ENCODE data around the gene GTF2E1.

DNA sequence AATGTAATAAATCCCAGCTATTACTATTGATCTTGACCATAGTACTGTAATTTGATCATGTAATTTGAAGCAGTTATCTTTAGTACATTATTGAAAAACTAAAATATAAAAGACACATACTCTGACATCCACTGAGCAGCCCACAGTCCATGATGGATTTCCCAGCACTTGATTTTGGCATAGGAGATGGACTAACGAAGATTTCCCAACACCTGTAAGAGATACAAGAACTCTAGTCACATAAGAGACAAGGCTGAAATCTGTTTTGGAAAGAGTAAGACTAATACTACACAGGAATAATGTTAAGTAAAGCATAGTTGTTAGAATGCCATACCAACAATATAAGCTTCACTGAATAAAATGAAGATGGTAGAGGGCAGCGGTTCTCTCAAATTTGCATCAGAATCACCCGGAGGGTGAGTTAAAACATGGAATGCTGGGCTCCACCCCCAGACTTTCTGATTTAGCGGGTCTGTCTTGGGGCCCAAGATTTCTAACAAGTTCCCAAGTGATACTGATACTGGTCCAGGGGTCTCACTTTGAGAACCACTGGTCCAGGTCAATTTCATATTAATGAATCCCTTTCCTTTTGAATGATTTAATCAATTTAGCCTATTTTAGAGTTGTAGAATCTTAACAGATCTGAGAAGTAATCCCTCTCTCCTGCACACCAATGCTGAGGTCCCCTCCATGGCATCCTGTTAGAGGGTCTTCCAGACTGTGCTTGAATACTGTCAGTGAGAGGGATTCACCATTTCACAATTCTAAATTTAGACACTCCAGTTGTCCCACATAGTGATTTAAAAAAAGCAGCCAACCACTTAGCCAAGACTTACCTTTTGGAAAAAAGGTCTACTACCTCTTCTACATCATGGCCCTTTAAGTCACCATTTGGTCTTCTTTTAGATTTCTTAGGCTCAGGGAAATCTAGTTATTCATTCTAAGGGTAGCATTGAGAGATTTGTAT, 11.7 kb upstream of the GTF2E1 start:
- TF ChIP-seq, protein P1, sequence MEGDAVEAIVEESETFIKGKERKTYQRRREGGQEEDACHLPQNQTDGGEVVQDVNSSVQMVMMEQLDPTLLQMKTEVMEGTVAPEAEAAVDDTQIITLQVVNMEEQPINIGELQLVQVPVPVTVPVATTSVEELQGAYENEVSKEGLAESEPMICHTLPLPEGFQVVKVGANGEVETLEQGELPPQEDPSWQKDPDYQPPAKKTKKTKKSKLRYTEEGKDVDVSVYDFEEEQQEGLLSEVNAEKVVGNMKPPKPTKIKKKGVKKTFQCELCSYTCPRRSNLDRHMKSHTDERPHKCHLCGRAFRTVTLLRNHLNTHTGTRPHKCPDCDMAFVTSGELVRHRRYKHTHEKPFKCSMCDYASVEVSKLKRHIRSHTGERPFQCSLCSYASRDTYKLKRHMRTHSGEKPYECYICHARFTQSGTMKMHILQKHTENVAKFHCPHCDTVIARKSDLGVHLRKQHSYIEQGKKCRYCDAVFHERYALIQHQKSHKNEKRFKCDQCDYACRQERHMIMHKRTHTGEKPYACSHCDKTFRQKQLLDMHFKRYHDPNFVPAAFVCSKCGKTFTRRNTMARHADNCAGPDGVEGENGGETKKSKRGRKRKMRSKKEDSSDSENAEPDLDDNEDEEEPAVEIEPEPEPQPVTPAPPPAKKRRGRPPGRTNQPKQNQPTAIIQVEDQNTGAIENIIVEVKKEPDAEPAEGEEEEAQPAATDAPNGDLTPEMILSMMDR (IDR thresholded peaks at IDR 0.05; ENCODE audit: low read depth, low read length): no peak
- no peak for TF ChIP-seq MYC (IDR thresholded peaks at IDR 0.05; ENCODE audit: low read depth, low read length)

Data from NB4 (cell line).